Left ventricle myocardium inferior (tissue), 1 donor: ENCODE data around the gene ACAD11. TPM values are rescaled to one million over a fixed set of nuclear protein-coding genes. Genes with fewer than 3 reads are reported as not detected.

ENCODE experiments used
- DNase-seq: peaks from one replicate; pipeline ENCODE4 v3.0.0-alpha.2; 2020
- H3K27ac ChIP-seq: fragments of 200-600 bp; replicated peaks from 2 replicates; pipeline ENCODE4 v1.8.0; 2021
- H3K27me3 ChIP-seq: fragments of 200-600 bp; 2 replicates; pipeline ENCODE4 v1.8.0; 2021; ENCODE audit warnings: low read depth
- H3K36me3 ChIP-seq: fragments of 200-600 bp; 2 replicates; pipeline ENCODE4 v1.8.0; 2021
- H3K4me1 ChIP-seq: fragments of 200-600 bp; 2 replicates; pipeline ENCODE4 v1.8.0; 2021
- H3K4me3 ChIP-seq: fragments of 200-600 bp; 2 replicates; pipeline ENCODE4 v1.8.0; 2021; ENCODE audit warnings: mild to moderate bottlenecking, moderate library complexity
- H3K9me3 ChIP-seq: fragments of 200-600 bp; replicated peaks from 2 replicates; pipeline ENCODE4 v1.8.0; 2021
- CTCF ChIP-seq: fragments of 200-600 bp; IDR thresholded peaks from 2 replicates; pipeline ENCODE4 v1.8.0; 2021; ENCODE audit warnings: antibody characterized with exemption, mild to moderate bottlenecking, borderline replicate concordance
- intact Hi-C: fragments of 100-400 bp; cut with micrococcal nuclease; formaldehyde crosslinking; loops from one replicate; pipeline ENCODE4 v1.11.0; 2022
- total RNA-seq: library from RNA; stranded (reverse); fragmentation: NEBNext Ultra II Directional; extraction: Animal tissue kit (Norgen Biotek cat#: 25700); gene quantifications from one replicate; pipeline ENCODE4 v1.2.1, GENCODE V29; 2021
- donor health status: DM: no; HTN: yes; CAD: no; lungs with severe emphysema.

ACAD11 gene
- total RNA-seq, 1 donor from 2014 or later, result 21.5 TPM

- intact Hi-C loops, result no loop called here
- no peak for TF ChIP-seq CTCF
Measured at GRCh38 chr3:132596326-132596725, 63.3 kb downstream of the ACAD11 start.

GRCh38 chr3:132595014-132595413, 64.6 kb downstream of the ACAD11 start:
- intact Hi-C loops, result no loop called here
- Histone ChIP-seq H3K4me3 (no peak overlapping the region), H3K9me3 (no peaks in the 10 kb centered on the region), H3K4me1 (peaks cover 6% of the 10 kb centered on the region), H3K27me3 (no peaks in the 10 kb centered on the region), H3K27ac (no peak overlapping the region), H3K36me3 (peaks cover 19% of the 10 kb centered on the region)
- TF ChIP-seq CTCF, result no peak
- no peak for DNase-seq

More at GRCh38 chr3:132596326-132596725, 63.3 kb downstream of the ACAD11 start:
- DNase-seq, result no peak
- Histone ChIP-seq H3K27me3 (no peaks in the 10 kb centered on the region), H3K4me3 (no peak overlapping the region), H3K4me1 (peaks cover 6% of the 10 kb centered on the region), H3K9me3 (no peaks in the 10 kb centered on the region), H3K27ac (no peak overlapping the region), H3K36me3 (peaks cover 15% of the 10 kb centered on the region)

- H3K27me3 ChIP-seq, result no peaks in the 10 kb centered on the region
- intact Hi-C loops, result no loop called here
- H3K27ac ChIP-seq, result no peak overlapping the region
- H3K9me3 ChIP-seq, result no peaks in the 10 kb centered on the region
- H3K4me3 ChIP-seq, result no peak overlapping the region
- peaks cover 6% of the 10 kb centered on the region for H3K4me1 ChIP-seq
- DNase-seq, result no peak
- TF ChIP-seq CTCF, result no peak
- H3K36me3 ChIP-seq, result peaks cover 24% of the 10 kb centered on the region
Measured at GRCh38 chr3:132594498-132594897, 65.1 kb downstream of the ACAD11 start.

GRCh38 chr3:132593947-132594323, 65.7 kb downstream of the ACAD11 start:
- no peaks in the 10 kb centered on the region for H3K9me3 ChIP-seq
- H3K27ac ChIP-seq, result no peak overlapping the region
- DNase-seq, result no peak

GRCh38 chr3:132593241-132593946, 66.2 kb downstream of the ACAD11 start:
- intact Hi-C loops, result no loop called here
- Histone ChIP-seq H3K27me3 (no peaks in the 10 kb centered on the region), H3K4me3 (no peak overlapping the region), H3K27ac (no peak overlapping the region), H3K9me3 (no peaks in the 10 kb centered on the region), H3K4me1 (peaks cover under 1% of the 10 kb centered on the region), H3K36me3 (peaks cover 18% of the 10 kb centered on the region)
- no peak for TF ChIP-seq CTCF
- no peak for DNase-seq

More at GRCh38 chr3:132593947-132594323, 65.7 kb downstream of the ACAD11 start:
- Histone ChIP-seq H3K4me1 (peaks cover 6% of the 10 kb centered on the region), H3K27me3 (no peaks in the 10 kb centered on the region), H3K36me3 (peaks cover 24% of the 10 kb centered on the region), H3K4me3 (no peak overlapping the region)
- TF ChIP-seq CTCF, result no peak
- intact Hi-C loops, result no loop called here
